ENCODE data around the gene EGLN1.

DNA sequence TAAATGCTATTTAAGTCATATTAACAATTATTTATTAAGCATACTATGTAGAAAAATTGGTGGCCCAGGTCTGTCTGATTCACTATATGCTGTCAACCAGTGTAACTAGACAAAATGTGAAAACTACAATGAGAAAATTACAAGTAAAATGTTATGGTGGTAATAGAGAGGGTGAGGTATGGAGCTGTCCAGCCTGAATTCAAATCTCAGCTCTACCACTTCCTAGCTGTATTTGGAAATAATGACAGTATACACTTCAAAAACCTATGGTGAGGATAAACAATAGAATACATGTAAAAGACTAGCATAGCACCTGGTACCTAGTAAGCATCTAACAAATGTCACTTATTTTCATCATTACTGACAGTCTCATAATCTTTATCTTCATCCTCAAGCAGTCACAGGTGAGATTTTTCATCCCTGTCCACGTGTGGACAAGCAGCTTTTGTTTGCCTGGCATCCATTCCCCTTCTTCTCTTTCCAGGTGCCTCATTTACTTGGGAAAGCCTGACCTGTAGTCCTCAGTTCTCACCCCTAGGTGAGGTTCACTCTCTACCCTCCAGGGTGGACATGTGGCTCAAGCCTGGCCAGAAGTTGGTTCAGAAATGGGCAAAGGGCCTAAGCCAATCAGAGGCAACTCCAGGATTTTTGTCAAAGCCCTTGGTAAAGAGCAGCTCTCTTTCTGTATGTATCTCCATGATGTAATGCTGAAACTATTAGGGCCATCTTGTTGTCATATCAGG lies 29.5 kb downstream of the EGLN1 start:
- TF ChIP-seq, protein P1, sequence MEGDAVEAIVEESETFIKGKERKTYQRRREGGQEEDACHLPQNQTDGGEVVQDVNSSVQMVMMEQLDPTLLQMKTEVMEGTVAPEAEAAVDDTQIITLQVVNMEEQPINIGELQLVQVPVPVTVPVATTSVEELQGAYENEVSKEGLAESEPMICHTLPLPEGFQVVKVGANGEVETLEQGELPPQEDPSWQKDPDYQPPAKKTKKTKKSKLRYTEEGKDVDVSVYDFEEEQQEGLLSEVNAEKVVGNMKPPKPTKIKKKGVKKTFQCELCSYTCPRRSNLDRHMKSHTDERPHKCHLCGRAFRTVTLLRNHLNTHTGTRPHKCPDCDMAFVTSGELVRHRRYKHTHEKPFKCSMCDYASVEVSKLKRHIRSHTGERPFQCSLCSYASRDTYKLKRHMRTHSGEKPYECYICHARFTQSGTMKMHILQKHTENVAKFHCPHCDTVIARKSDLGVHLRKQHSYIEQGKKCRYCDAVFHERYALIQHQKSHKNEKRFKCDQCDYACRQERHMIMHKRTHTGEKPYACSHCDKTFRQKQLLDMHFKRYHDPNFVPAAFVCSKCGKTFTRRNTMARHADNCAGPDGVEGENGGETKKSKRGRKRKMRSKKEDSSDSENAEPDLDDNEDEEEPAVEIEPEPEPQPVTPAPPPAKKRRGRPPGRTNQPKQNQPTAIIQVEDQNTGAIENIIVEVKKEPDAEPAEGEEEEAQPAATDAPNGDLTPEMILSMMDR (IDR thresholded peaks at IDR 0.05; ENCODE audit: low read length) = no peak
- TF ChIP-seq EZH2 (IDR thresholded peaks at IDR 0.05; ENCODE audit: borderline replicate concordance, low read length) = no peak
